Urothelium cell line (cell line): ENCODE measurements around the gene HLF.
"Not testable (repeated sequence)": the region's sequence is repeated elsewhere in the genome, so short reads cannot be mapped to it uniquely, and the experiment has no call there.

Source experiments
- DNase-seq: peaks from one replicate; pipeline ENCODE4 v3.0.0; 2011; ENCODE audit warnings: low spot score, mixed read lengths
- FAIRE-seq: peaks from 2 replicates; lab custom pipeline; 2011; peaks lifted over from hg19 to GRCh38; lab: Jason Lieb, UNC

HLF gene

DNA sequence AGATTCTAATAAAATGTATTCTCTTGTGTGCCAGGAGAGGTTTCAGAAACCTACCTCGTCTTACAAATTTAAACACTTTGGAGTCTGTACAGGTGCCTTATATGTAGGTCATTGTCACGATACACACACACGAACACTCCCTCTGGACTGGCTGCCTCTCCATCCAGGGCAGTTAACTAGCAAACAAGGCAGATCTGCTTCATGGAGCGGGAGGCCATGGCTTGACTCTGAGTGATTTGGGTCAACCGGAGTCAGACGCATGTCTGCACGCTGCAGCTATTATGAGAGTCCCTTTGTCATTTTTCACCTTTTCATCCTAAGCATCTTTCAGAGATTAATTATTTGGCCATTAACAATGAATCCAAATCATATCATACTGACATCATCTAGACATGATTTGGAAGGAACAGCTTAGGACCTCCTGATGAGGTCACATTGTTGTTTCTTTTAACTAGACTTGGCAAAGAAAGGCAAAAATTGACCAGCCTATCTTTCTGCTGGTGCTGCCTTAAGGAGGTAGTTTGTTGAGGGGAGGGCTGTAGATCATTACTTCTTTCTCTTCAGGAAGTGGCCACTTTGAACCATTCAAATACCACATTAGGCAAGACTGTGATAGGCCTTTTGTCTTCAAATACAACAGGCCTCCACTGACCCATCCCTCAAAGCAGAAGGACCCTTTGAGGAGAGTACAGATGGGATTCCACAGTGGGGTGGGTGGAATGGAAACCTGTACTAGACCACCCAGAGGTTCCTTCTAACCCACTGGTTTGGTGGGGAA lies 58.9 kb downstream of the HLF start:
- no peak for FAIRE-seq
- DNase-seq, result no peak

DNA sequence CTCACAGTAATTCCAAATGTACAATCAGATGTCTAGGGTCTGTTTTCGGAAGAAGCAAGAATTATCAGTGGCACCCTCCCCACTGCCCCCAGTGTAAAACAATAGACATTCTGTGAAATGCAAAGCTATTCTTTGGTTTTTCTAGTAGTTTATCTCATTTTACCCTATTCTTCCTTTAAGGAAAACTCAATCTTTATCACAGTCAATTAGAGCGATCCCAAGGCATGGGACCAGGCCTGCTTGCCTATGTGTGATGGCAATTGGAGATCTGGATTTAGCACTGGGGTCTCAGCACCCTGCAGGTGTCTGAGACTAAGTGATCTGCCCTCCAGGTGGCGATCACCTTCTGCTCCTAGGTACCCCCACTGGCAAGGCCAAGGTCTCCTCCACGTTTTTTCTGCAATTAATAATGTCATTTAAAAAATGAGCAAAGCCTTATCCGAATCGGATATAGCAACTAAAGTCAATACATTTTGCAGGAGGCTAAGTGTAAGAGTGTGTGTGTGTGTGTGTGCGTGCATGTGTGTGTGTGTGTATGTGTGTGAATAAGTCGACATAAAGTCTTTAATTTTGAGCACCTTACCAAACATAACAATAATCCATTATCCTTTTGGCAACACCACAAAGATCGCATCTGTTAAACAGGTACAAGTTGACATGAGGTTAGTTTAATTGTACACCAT lies 59.7 kb downstream of the HLF start:
- FAIRE-seq, result peak; percentile 61
- no peak for DNase-seq

DNA sequence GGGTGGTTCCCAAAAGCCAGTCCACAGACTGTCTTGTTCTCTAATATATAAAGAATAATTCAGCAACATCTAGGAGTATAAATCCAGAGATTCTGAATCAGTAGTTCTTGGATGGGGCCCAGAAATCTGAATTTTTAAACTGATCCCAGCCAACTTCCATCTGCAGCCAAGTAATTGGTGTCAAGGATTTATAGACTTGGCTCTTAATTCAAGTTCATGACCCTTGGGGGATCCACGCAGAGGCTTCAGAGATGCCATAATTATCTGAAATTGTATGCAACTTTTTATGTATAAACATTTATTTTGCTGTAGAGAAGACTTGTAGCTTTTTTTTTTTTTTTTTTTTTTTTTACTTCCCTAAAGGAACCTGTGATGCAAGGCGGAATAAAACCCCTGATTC lies 60.6 kb downstream of the HLF start:
- DNase-seq, result no peak
- no peak for FAIRE-seq

DNA sequence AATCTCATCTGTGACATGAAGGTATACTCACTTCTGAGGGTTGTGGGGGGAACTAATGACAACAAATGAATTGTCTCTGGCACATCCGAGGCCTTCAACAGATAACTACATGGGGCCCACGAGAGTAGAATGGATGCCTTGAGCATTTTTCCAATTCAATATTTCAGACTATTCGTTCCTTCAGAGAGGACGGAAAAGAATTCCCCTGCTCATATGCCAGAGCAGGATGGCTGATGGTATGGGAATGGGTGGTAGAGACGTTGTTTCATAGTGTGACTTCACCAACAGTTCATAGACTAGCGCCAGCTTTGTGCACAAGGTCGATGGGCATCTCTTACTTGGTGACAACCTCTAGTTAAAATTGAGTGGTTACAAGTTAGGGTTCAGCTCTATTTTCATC lies 61.3 kb downstream of the HLF start:
- FAIRE-seq (no peak), DNase-seq (no peak)

DNA sequence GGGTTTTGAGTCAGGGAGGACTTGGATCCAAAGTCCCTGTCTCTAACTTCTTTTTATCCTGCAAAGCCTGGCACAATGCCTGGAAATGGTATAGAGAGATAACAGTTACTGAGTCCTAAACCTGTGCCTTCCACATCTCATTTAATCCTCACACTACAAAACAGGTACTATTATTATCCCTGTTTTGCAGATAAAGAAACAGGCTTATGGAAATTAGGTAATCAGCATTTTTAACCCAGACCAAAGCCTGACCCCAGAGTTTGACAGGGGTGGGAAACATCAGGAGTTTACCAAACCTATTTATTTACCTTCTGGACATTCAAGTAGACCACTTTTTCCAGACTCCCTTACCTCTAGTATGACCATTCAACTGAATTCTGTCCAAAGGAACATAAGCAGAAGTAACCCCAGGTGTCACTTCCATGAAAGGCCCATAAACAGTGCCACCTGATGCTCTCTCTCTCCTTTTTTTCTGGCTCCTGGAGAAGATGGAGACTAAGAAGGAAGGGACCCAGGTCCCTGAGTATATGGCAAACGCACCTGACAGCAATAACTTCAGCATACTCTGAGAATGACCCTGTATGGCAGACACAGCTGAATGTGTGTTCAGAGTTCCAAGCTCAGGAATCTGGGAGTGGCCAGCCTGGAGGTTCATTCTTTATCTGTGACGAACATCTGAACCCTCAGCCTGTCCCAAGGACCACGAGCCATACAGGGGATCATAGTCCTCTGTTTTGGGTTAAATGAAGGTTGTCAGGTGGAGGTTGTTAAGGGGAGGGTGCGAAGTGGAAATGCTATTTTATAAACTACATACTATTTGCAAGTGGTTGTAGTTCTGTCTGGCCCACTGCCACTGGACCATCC lies 62.7 kb downstream of the HLF start:
- FAIRE-seq, result no peak
- no peak for DNase-seq

DNA sequence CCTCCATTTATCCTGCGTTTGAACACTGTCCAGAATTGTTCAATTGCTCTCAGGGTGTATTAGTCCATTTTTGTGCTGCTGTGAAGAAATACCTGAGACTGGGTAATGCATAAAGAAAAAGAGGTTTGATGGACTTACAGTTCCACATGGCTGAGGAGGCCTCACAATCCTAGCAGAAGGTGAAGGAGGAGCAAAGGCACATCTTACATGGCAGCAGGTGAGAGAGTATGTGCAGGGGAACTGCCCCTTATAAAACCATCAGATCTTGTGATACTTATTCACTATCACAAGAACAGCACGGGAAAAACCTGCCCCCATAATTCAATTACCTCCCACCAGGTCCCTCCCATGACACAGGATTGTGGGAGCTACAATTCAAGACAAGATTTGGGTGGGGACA lies 63.8 kb downstream of the HLF start:
- not testable (repeated sequence) for FAIRE-seq, DNase-seq

DNA sequence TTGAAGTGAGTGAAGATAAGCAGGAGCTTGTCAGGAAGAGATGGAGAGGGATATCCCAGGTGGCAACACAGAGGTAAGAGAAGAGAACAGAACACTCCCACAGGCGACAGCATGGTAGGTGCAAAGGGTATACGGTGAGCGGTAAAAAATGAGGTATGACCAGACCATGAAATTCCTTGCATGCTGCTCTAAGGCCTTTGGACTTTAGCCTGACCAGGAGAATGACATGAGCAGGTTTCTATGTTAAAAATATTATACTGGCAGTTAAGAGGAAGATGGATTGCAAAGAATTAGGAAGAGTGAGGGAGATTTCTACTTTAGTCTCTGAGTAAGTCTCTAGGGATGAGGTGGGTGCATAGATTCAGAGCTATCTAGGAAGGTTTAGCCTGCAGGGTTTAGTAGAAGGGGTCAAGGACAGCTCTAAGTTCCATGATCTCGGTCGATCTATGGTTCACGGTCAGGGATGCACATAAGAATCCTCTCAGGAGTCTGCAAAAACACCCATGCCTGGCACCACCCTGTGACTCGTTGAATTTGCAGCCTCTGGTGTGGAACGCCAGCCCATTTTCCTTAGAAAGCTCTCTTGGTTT lies 65.7 kb downstream of the HLF start:
- DNase-seq, result no peak
- FAIRE-seq, result no peak

DNA sequence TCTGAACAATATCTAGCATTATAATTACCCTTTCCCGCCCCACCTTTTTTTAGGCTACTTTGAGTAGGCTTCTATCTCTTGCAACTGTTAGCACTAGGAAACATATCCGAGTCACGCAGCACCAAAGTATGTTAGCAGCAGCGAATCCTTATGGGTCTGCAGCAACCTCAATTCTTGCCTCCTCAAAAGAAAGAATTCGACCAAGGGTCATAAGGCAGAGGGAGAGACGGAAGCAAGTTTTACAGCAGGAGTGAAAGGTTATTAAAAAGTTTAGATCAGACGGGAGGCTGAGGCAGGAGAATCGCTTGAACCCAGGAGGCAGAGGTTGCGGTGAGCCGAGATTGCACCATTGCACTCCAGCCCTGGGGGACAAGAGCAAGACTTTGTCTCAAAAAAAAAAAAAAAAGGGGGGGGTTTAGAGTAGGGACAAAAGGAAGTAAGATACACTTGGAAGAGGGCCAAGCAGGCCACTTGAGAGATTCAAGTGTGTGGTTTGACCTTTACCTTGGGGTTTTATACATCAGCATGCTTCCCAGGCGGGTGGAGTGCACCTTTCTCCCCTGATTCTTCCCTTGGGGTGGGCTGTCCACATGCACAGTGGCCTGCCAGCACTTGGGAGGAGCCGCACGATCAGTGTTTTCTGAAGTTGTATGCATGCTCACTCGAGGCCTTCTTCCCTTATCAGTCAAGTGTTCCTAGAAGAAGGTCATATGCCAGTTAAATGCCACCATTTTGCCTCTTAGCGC lies 67.7 kb downstream of the HLF start:
- FAIRE-seq (no peak), DNase-seq (no peak)

DNA sequence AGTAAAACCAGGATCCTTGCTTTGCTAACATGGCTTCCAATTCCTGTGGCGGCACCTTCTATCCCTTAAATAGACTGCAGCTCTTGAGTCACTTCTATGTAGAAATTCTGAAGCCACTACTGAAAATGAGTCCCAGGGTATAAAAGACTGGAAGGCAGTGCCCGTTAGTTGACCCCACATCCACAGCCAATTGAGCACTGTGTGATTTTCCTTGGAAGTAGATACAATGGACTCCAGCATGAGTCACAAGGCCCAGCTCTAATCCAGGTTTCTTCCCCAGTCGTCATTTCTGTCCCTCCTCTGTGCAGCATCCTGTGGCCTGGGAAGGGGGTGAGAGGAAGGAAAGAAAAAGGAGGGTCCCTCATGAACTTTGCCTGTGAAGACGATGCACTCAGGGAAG lies 69.5 kb downstream of the HLF start:
- no peak for DNase-seq
- FAIRE-seq, result no peak

DNA sequence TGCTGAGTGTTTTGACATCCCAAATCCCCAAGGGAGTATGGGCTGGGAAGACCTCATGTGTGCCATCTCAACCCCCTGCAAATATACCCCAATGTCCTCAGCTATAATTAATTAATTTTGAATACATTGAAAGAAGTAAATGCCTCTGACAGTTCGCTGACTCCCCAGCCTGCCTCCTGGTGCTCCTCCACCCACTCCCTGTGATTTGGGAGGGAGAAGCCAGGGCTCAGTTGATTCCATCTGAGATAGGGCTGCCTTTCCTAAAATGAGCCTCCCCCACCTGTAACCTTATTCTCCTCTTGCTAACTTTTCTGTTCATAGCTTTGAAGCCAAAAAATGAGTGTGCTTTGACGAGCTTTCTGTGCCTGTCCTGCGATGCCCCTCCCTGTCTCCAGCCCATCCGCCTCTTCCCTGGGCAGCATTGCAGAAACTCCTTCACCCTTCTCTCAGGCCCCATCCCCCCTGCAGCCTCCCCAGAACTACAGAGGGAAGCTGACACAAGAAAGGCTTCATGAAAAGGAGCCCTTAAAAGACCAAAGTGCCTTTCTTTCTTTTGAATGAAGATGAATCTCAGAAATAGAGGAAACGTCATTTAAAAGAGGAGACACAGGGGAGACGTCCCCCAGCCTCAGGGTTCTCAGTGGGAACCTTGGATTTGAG lies 70.3 kb downstream of the HLF start:
- no peak for FAIRE-seq
- no peak for DNase-seq

DNA sequence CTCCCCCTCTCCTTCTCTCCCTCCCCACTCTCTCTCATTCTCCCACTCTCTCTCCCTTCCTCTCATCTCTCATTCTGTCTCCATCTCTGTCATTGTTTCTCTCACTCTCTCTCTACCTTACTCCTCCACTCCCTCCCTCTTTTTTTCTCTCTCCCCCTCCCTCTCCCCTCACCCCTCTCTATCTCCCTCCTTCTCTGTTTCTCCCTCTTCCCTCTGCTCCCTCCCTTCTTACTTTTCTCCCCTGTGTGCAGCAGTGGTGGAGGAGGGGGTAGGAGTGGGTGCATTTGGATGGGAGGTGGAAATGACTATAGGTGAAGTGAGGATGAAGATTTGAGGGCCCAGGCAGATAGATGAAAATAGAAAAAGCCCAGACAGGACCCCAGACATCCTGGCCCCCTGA lies 70.9 kb downstream of the HLF start:
- DNase-seq (no peak), FAIRE-seq (no peak)

DNA sequence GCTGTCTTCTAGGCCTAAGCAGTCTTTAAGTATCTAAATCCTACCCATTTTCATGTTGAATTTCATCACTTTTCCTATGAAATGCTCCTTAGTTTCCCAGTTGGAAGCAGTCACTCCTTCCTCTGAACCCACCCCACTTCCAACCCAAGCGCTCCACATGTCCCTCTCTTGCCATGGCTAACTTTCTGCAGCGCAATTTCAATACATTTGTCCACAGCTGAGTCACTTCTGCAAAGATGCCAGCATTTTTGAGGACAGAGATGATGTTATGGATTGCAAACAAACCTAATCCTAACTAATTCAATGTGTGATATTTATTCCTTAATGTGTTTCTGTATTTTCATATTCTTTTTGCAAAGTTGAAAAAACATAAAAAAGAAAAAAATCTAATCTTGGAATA lies 71.7 kb downstream of the HLF start:
- FAIRE-seq (no peak), DNase-seq (no peak)

DNA sequence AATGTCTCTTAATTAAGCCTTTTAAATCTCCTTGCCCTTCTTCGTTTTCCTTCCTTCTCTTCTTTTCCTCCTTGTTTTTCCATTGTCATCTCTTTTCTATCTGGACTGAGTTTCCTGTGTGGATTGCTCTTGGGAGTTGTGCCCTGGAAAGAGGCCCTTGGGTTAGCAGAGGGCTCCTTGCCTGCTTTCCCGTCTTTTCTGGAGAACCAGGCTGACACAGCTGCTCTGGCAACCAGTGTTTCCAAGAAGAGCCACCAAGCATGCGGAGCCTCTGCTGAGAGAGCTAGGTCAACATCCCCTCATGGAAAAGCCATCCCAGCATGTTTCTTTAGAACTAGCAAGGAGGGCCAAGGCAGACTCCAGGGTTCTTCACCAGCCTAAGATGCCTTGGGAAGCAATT lies 75.4 kb downstream of the HLF start:
- no peak for FAIRE-seq

DNA sequence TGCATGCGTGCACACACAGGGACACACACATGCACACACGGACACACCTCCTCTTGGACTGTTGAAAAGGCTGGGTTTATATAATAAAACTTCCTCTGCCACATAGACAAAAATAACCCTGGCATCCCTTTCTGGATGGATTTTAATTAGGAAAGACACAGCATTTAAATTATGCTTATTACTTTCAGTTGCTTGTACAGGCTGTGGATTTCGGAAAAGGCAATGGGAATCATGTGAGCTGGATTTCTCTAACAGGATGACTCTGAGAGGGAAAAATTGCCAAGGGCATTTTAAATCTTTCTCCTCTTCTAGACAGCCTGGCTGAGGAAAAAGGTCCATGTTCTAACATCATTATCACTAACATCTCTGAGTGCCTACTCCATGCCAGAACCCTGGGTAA lies 75.9 kb downstream of the HLF start:
- DNase-seq (no peak), FAIRE-seq (no peak)

More for the DNA sequence above, 75.4 kb downstream of the HLF start:
- DNase-seq, result no peak

DNA sequence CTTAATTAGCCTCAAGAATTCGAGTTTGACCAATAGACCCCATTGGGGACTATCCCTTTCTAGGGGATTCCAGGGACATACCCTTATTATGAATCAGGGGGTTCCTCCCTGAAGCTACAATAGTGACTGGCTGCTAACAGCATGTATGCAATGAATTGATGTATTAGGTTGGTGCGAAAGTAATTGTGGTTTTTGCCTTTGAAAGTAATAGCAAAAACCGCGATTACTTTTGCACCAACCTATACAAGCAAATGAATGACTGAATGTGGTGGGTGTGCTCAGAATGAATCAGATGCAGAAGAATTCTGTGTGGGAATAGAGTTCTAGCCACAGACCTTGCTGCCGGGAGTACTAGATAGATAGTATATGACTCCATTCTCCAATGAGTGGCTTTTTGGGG lies 76.7 kb downstream of the HLF start:
- peak; percentile 22 for DNase-seq

DNA sequence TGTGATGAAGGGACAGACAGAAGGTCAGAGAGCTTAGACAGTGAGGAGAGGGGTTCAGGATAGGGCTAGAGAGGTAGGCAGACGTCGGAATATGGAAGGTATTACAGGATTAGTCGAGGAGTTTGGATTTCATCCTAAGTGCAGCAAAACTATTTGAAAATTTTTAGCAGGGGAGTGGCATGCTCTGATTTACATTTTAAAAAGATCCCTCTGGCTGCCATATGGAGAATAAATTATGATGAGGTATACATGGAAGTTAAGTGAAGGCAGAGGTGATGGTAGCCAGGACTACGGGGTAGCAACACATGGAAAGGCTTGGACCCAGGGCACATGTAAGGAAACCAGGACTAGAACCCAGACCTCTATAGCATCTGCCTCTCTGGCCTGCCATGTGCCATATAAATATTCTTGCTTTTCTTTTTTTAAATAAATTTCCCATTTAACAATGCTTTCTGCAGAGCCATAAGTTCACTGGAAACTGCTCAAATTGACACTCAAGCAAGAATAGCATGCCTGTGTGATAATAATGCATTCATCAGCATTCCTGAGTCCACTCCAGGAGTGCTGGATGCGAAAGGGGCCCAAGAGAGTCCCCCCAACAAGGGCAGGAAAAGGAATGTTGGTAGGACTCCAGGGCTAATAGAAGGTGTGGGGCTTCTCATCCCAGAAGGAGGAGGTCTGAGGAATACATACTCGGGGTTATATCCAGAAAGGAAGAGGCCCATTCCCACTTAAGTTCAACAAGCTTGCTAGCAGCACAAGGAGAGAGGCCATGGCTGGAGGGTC lies 78.2 kb downstream of the HLF start:
- DNase-seq (no peak), FAIRE-seq (no peak)

More for the DNA sequence above, 76.7 kb downstream of the HLF start:
- no peak for FAIRE-seq

DNA sequence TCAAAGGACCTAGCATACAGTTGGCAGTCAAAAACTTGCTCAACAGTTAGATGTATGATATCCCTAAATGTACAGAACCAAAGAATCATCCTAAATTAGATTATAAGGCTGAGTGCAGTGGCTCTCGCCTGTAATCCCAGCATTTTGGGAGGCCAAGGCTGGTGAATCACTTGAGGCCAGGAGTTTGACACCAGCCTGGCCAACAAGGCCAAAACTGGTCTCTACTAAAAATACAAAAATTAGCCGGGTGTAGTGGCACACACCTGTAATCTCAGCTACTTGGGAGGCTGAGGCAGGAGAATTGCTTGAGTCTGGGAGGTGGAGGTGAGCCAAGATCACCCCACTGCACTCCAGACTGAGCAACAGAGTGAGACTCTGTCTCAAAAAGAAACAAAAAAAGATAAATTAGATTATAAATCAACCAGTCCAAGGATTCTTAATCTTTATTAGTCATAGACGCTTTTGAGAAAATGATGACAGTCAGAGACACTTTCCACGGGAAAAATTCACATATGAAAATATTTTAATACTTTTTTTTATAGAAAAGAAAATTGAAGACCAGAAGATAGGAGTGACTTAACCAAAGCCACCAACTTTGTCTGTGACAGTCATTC lies 79.2 kb downstream of the HLF start:
- no peak for DNase-seq
- FAIRE-seq, result no peak

DNA sequence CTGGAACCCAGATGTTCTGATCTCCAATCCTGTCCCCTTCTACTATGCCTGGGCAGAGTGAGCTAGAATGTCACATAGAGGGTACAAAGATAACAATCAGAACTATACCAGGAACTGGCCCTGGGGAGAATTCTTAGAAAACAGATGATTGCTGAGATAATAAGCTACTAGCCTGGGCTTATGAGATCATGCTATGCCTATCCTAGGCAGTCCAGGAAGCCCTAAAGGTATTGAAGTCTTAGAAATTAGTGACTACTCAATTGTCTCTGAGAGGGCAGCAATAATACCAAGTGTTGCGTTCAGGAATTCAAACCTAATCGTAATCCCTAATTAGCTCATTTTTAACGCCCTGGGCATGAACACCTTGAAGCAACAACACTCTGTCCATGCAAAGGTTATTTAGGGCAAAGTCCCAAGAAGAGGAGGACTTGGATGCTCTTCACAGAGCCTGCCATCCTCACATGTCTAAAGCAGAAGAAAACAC lies 79.8 kb downstream of the HLF start:
- no peak for DNase-seq
- no peak for FAIRE-seq

DNA sequence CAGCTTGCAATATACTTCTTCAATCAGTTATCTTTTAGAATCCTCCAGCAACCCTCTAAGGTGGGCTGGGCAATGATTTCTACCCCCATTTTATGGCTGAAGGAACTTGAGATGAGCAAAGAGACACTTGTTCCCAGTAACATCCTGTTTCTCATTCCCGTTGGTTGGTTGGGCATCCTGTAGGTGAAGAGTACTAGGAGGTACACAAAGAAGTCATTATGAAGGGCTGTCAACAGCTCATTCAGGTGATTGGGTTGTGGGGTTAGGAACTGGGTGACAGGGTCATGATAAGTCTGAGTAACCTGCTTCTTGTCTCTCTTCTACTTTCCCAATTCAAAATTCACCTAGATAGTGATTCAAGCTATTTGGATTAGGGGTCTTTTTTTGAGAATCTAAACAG lies 80.4 kb downstream of the HLF start:
- no peak for DNase-seq
- no peak for FAIRE-seq
